Activated B cell treated with CpG ODN at 0.5 μM for 24 hours (primary cell): Measurements from ENCODE around the gene NELFA. TPM values are rescaled to one million over a fixed set of nuclear protein-coding genes. Genes with fewer than 3 reads are reported as not detected.

ENCODE experiments used
- ATAC-seq: fragments of 200-7000 bp; cut with Tn5 transposase; one replicate; pipeline ENCODE4 v1.10.0; 2021; ENCODE audit warnings: low read depth, mild to moderate bottlenecking, moderate library complexity
- CTCF ChIA-PET: fragments of 350-600 bp; sonication (Branson Sonifier 250); formaldehyde crosslinking; loops from one replicate; lab custom pipeline; 2021; ENCODE audit warnings: antibody characterized with exemption; lab: Charles Lee
- POLR2A ChIA-PET: fragments of 350-600 bp; sonication (Branson Sonifier 250); formaldehyde crosslinking; loops from one replicate; lab custom pipeline; 2021; ENCODE audit warnings: antibody characterized with exemption; lab: Charles Lee
- DNase-seq: peaks from one replicate; pipeline ENCODE4 v3.0.0; 2022
- H3K27ac Mint-ChIP-seq: one replicate; pipeline ENCODE4 v1.8.0; 2020; ENCODE audit warnings: mixed read lengths
- H3K27me3 Mint-ChIP-seq: one replicate; pipeline ENCODE4 v1.8.0; 2021; ENCODE audit warnings: mixed read lengths
- H3K36me3 Mint-ChIP-seq: one replicate; pipeline ENCODE4 v1.8.0; 2021; ENCODE audit warnings: low read depth, mixed read lengths
- H3K4me1 Mint-ChIP-seq: one replicate; pipeline ENCODE4 v1.8.0; 2021; ENCODE audit warnings: mixed read lengths
- H3K4me3 Mint-ChIP-seq: one replicate; pipeline ENCODE4 v1.8.0; 2020; ENCODE audit warnings: mild to moderate bottlenecking, mixed read lengths
- H3K9me3 Mint-ChIP-seq: one replicate; pipeline ENCODE4 v1.8.0; 2020; ENCODE audit warnings: mixed read lengths
- intact Hi-C: fragments of 100-400 bp; cut with micrococcal nuclease; formaldehyde crosslinking; loops from one replicate; pipeline ENCODE4 v1.15.1; 2024
- total RNA-seq: library from RNA; stranded (reverse); gene quantifications from 2 replicates; pipeline ENCODE4 v1.2.3, GENCODE V29; 2022
- TF ChIP-seq, protein P1 (sequence below): fragments of 200-600 bp; IDR thresholded peaks from one replicate; pipeline ENCODE4 v1.8.0; 2022; ENCODE audit warnings: antibody characterized with exemption, mild to moderate bottlenecking

Gene NELFA
- total RNA-seq, 1 donor from 2014 or later: 49.9 TPM

DNA sequence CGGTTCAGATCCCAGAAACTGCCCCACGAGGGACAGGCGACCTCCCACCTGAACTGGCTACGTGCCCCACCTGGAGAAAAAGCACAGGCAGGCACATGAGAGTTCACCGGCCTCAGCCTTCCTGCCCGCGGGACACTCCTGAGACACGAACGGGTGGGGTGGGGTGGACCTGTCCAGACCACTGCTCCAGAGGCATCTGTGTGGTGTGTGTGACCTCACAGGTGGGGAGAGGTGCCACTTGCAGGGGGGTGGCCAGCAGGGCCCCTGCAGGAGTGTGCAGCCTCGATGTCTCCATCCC is 18.5 kb downstream of the NELFA start:
- TF ChIP-seq, protein P1, sequence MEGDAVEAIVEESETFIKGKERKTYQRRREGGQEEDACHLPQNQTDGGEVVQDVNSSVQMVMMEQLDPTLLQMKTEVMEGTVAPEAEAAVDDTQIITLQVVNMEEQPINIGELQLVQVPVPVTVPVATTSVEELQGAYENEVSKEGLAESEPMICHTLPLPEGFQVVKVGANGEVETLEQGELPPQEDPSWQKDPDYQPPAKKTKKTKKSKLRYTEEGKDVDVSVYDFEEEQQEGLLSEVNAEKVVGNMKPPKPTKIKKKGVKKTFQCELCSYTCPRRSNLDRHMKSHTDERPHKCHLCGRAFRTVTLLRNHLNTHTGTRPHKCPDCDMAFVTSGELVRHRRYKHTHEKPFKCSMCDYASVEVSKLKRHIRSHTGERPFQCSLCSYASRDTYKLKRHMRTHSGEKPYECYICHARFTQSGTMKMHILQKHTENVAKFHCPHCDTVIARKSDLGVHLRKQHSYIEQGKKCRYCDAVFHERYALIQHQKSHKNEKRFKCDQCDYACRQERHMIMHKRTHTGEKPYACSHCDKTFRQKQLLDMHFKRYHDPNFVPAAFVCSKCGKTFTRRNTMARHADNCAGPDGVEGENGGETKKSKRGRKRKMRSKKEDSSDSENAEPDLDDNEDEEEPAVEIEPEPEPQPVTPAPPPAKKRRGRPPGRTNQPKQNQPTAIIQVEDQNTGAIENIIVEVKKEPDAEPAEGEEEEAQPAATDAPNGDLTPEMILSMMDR: no peak
- intact Hi-C loops: no loop called here
- Mint-ChIP-seq H3K4me1 (peaks cover 2% of the 10 kb centered on the region), H3K27me3 (no peaks in the 10 kb centered on the region), H3K9me3 (no peaks in the 10 kb centered on the region), H3K27ac (no peak overlapping the region), H3K4me3 (no peak overlapping the region), H3K36me3 (peaks cover 49% of the 10 kb centered on the region)
- ChIA-PET POLR2A (no interaction called here), CTCF (no interaction called here)
- no peak for DNase-seq
- ATAC-seq: no peak

DNA sequence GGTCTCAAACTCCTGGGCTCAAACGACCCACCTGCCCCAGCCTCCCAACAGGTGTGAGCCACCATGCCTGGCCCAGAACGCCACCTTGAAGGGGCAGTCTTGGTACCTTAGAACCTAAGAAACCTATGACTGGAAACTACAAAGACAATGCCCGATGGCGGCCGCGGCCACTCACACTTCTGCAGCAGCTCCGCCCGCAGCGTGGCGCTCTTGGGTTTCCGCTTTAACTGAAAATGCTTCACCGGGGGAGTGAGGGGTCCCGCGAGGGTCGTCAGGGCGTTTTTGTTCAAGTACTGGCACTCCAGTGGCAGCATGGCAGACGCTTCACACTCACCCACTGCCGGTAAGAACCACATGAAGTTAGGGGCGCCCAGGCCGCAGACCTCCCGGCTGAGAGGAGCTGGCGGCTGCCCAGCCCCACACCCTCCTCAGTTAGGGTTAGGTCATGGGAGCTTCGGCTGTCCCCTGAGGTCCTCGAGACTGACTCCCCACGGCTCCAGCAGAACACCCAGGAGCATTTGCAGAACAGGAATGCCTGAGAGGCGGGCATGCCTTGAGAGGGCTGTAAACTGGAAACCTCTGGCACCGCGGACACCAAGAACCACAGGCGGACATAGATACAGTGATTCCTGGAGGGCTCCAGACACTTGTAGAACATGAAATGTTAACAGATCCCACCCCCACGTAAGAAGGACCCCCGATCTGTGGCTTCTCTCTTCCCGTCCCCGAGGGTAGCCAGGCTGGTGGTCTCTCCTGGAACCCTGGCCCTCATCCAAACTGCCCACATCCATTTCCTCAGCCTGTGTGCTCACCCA is 19.0 kb downstream of the NELFA start:
- ChIA-PET POLR2A (no interaction called here), CTCF (no interaction called here)
- Mint-ChIP-seq H3K36me3 (peaks cover 52% of the 10 kb centered on the region), H3K4me1 (peaks cover 2% of the 10 kb centered on the region), H3K9me3 (no peaks in the 10 kb centered on the region), H3K4me3 (no peak overlapping the region), H3K27me3 (no peaks in the 10 kb centered on the region), H3K27ac (no peak overlapping the region)
- DNase-seq: no peak
- intact Hi-C loops: no loop called here
- no peak for ATAC-seq
- TF ChIP-seq, protein P1: no peak

DNA sequence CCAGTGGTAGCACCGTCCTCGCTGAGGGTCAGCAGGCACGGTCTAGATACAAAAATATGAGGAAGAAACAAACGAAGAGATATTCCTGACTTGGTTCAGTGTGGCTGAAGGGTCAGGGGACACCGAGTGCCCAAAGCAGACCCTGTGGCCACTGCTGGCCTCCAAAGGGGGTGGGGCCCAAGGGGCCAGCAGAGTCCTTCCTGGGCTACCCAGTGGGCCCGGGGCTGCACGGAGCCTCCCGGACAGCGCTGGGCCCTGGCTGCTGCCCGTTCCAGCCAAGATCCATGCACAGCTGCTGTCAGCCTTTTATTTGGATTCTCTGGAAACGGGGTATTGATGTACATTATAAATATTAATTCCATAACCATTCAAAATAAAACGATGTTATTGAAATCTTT is 20.4 kb downstream of the NELFA start:
- Mint-ChIP-seq H3K4me1 (no peaks in the 10 kb centered on the region), H3K4me3 (no peak overlapping the region), H3K27ac (no peak overlapping the region), H3K9me3 (no peaks in the 10 kb centered on the region), H3K27me3 (no peaks in the 10 kb centered on the region), H3K36me3 (peaks cover 65% of the 10 kb centered on the region)
- ATAC-seq (no peak), DNase-seq (no peak)
- TF ChIP-seq, protein P1: no peak
- ChIA-PET POLR2A (no interaction called here), CTCF (no interaction called here)
- intact Hi-C loops: no loop called here

DNA sequence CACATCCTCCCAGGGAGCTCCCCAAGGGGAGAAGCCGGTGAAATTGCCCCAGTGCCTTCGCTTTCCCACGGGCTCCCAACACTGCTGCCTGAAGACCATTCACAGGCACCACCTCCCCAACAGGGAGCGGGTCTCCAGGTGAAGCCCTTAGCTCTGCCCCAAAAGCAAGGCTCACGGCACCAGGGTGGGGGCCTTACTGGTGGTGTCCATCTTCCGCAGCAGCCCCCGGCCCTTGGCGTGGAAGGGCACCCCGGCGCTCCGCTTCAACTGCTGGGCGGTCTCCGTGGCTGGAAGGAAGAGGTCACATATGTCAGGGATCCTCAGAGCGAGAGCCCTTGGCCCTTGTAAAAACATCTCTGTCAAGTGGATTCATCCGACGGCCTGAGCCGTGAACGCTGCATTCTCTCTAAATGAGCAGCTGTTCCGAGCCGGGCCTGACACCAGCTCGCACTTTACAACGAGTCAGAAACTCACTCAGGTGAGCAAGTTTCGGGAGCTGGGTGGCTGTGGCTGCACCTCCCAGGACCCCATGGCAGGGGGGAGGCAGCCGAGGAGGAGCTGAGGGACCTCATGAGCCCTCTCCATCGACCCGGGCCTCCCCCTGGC is 20.9 kb downstream of the NELFA start:
- TF ChIP-seq, protein P1: no peak
- intact Hi-C loops: no loop called here
- H3K4me3 Mint-ChIP-seq: no peak overlapping the region
- peaks cover 68% of the 10 kb centered on the region for H3K36me3 Mint-ChIP-seq
- DNase-seq (no peak), ATAC-seq (no peak)
- ChIA-PET POLR2A (no interaction called here), CTCF (no interaction called here)
- H3K27me3 Mint-ChIP-seq: no peaks in the 10 kb centered on the region
- no peaks in the 10 kb centered on the region for H3K4me1 Mint-ChIP-seq
- no peak overlapping the region for H3K27ac Mint-ChIP-seq
- H3K9me3 Mint-ChIP-seq: no peaks in the 10 kb centered on the region

DNA sequence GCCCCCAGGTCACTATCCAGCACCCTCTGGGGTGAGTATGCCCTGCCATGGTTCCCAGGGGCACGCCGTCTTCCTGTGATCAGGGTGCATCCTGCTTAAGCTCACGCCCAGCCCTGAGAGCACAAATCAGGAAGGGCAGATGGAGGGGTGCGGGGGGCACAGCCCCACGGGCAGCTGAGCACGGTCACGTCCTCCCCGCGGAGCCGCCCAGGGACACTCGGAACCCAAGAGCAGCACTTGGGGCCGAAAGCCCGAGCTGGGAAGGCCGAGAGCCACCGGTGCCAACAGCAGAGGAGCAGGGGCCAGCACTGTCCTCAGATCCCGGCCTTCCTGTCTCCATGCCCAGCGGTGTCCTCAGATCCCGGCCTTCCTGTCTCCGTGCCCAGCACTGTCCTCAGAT is 21.5 kb downstream of the NELFA start:
- intact Hi-C loops: no loop called here
- Mint-ChIP-seq H3K4me3 (no peak overlapping the region), H3K27ac (no peak overlapping the region), H3K27me3 (no peaks in the 10 kb centered on the region), H3K36me3 (peaks cover 73% of the 10 kb centered on the region), H3K9me3 (no peaks in the 10 kb centered on the region), H3K4me1 (no peaks in the 10 kb centered on the region)
- CTCF ChIA-PET: no interaction called here
- ATAC-seq (no peak), DNase-seq (no peak)
- POLR2A ChIA-PET: no interaction called here
- TF ChIP-seq, protein P1: no peak
